Loucy (cell line): ENCODE data around the gene CHRD.

ENCODE experiments used
- CTCF ChIP-seq: fragments of 200-600 bp; sonication (generic); conservative IDR thresholded peaks from 2 replicates; pipeline ENCODE4 v1.5.1; 2014; ENCODE audit warnings: mild to moderate bottlenecking, antibody characterized with exemption, low read length
- EZH2phosphoT487 ChIP-seq: fragments of 200-600 bp; IDR thresholded peaks from 2 replicates; pipeline ENCODE4 v1.6.1; 2018; ENCODE audit warnings: antibody characterized with exemption, mild to moderate bottlenecking, moderate library complexity, borderline replicate concordance

- no peak for TF ChIP-seq CTCF
- no peak for TF ChIP-seq EZH2phosphoT487
Measured at GRCh38 chr3:184360070-184360928, 19.6 kb upstream of the CHRD start.
